HepG2 (cell line): Measurements from ENCODE around the gene OGT. TPM values are rescaled to one million over a fixed set of nuclear protein-coding genes. Genes with fewer than 3 reads are reported as not detected.

Experiments
- ATAC-seq: fragments of 200-7000 bp; cut with Tn5 transposase; 3 replicates; pipeline ENCODE4 v1.9.1; 2020; ENCODE audit warnings: mild to moderate bottlenecking, moderate library complexity
- BruUV-seq: library from RNA; stranded (reverse); fragments of 400-500 nt; replicated peaks from 2 replicates; lab custom pipeline; 2021; lab: Mats Ljungman, UMichigan
- CTCF ChIA-PET: fragments of 300-600 bp; formaldehyde crosslinking; extraction: SDS; loops from one replicate; lab custom pipeline; 2021; ENCODE audit warnings: low total read pairs, inconsistent platforms, low intra/inter-chr PET ratio; lab: Yijun Ruan, JAX
- POLR2A ChIA-PET: fragments of 350-600 bp; sonication (Branson Sonifier 250); formaldehyde crosslinking; loops from one replicate; lab custom pipeline; 2020; ENCODE audit warnings: antibody characterized with exemption, inconsistent platforms; lab: Yijun Ruan, JAX
- DNase-seq: peaks from one replicate; pipeline ENCODE4 v3.0.0-alpha.2; 2015; ENCODE audit warnings: low spot score
- FAIRE-seq: peaks from 3 replicates; lab custom pipeline; 2011; peaks lifted over from hg19 to GRCh38; lab: Jason Lieb, UNC
- H2AFZ ChIP-seq: one replicate; pipeline ENCODE4 v1.6.1; 2011; ENCODE audit warnings: low read length, inconsistent platforms
- H3K27ac ChIP-seq: fragments of 300-600 bp; 3 replicates; pipeline ENCODE4 v1.8.0; 2011; ENCODE audit warnings: mixed run types, mild to moderate bottlenecking, mixed read lengths, low read length, inconsistent platforms; ENCODE audit not compliant: insufficient read depth; ENCODE audit errors: extremely low read length
- H3K27me3 ChIP-seq, 2 experiments: fragments of 200-600 bp in 1 of 2; 2 replicates in 1 of 2; 3 replicates in 1 of 2; pipeline versions ENCODE4 v1.6.0 to v1.8.0; 2011; ENCODE audit warnings: low read length in 2 of 2, mild to moderate bottlenecking in 2 of 2, moderate library complexity in 2 of 2, inconsistent platforms in 1 of 2; ENCODE audit not compliant: insufficient read depth in 2 of 2, control insufficient read depth in 1 of 2
- H3K36me3 ChIP-seq, 2 experiments: fragments of 200-600 bp in 1 of 2; replicated peaks in 1 of 2; 2 replicates in 1 of 2; 3 replicates in 1 of 2; pipeline versions ENCODE4 v1.5.1 to v1.8.0; 2011; ENCODE audit warnings: low read length in 2 of 2, inconsistent platforms in 1 of 2; ENCODE audit not compliant: insufficient read depth in 2 of 2, control insufficient read depth in 1 of 2
- H3K4me1 ChIP-seq: 2 replicates; pipeline ENCODE4 v1.5.1; 2012; ENCODE audit warnings: low read length, inconsistent platforms; ENCODE audit not compliant: insufficient read depth
- H3K4me2 ChIP-seq: 2 replicates; pipeline ENCODE4 v1.6.0; 2011; ENCODE audit warnings: low read depth, low read length, inconsistent platforms
- H3K4me3 ChIP-seq, 3 experiments: fragments of 200-600 bp in 1 of 3; sonication (generic), shearing (Covaris generic) in 1 of 3; replicated peaks in 1 of 3; 2 replicates each; pipeline ENCODE4 v1.5.1; 2011 to 2016; ENCODE audit warnings: low read length in 3 of 3, inconsistent platforms in 2 of 3, low read depth in 2 of 3, mild to moderate bottlenecking in 2 of 3, control low read depth in 1 of 3, mixed read lengths in 1 of 3; ENCODE audit not compliant: insufficient read depth in 1 of 3
- H3K79me2 ChIP-seq: one replicate; pipeline ENCODE4 v1.6.1; 2011; ENCODE audit warnings: low read length, inconsistent platforms; ENCODE audit not compliant: insufficient read depth
- H3K9ac ChIP-seq: 2 replicates; pipeline ENCODE4 v1.6.0; 2011; ENCODE audit warnings: mild to moderate bottlenecking, low read depth, low read length, inconsistent platforms; ENCODE audit not compliant: insufficient read depth
- H3K9me3 ChIP-seq: 2 replicates; pipeline ENCODE4 v1.5.1; 2012; ENCODE audit warnings: mild to moderate bottlenecking, low read length
- H4K20me1 ChIP-seq: 2 replicates; pipeline ENCODE4 v1.6.0; 2011; ENCODE audit warnings: inconsistent platforms, mild to moderate bottlenecking, low read length, moderate library complexity; ENCODE audit not compliant: insufficient read depth
- ATF4 ChIP-seq, 2 experiments: fragments of 450-650 bp in 1 of 2; sonication (generic) in 1 of 2; formaldehyde crosslinking; IDR thresholded peaks; 2 replicates each; pipeline versions ENCODE4 v1.5.0 to v1.8.0; 2020 to 2022; ENCODE audit warnings: mild to moderate bottlenecking in 1 of 2, missing genetic modification reagents in 1 of 2
- JUNB ChIP-seq: sonication (generic); formaldehyde crosslinking; IDR thresholded peaks from 2 replicates; pipeline ENCODE4 v1.8.0; 2022; ENCODE audit warnings: missing genetic modification reagents, mild to moderate bottlenecking, borderline replicate concordance
- NR2F1 ChIP-seq, 2 experiments: fragments of 450-650 bp in 1 of 2; formaldehyde crosslinking in 1 of 2; IDR thresholded peaks; 2 replicates each; pipeline versions ENCODE4 v1.5.0 to v1.6.1; 2016 to 2020; ENCODE audit warnings: mild to moderate bottlenecking in 1 of 2, missing compliant biosample characterization in 1 of 2, missing genetic modification reagents in 1 of 2, moderate library complexity in 1 of 2
- SMAD9 ChIP-seq: sonication (generic); formaldehyde crosslinking; IDR thresholded peaks from 2 replicates; pipeline ENCODE4 v1.5.1; 2020; ENCODE audit warnings: mild to moderate bottlenecking, missing genetic modification reagents
- SMYD3 ChIP-seq: sonication (generic); formaldehyde crosslinking; IDR thresholded peaks from 2 replicates; pipeline ENCODE4 v1.8.1; 2023; ENCODE audit warnings: mild to moderate bottlenecking, missing genetic modification reagents
- WGBS: methylation state at CpG from one replicate; pipeline ENCODE4 v1.1.6; 2017; ENCODE audit warnings: low lambda C conversion rate; 5-methylcytosine and 5-hydroxymethylcytosine counted together
- in situ Hi-C: cut with HindIII; loops from 2 replicates; pipeline ENCODE4 v1.10.0; 2017; ENCODE audit warnings: low pct_unique_long_range_greater_than_20kb; ENCODE audit not compliant: extremely low pct_ligation_motif_present
- intact Hi-C: fragments of 100-400 bp; cut with micrococcal nuclease; formaldehyde crosslinking; loops from one replicate; pipeline ENCODE4 v1.10.0; 2022; ENCODE audit not compliant: unreplicated experiment
- polyA plus RNA-seq, 8 experiments: library from polyadenylated mRNA; depleted of rRNA in 3 of 8; stranded (reverse) in 7 of 8; unstranded in 1 of 8; fragments of >200 nt; fragmentation: Illumina TruSeq in 4 of 8; extraction: Trizol in 4 of 8; gene quantifications; 2 replicates each; pipeline versions ENCODE4 v1.2.1 to v1.2.3, GENCODE V29; 2011 to 2016; ENCODE audit warnings: low read depth in 4 of 8, missing spikeins in 1 of 8, mixed read lengths in 1 of 8; ENCODE audit not compliant: insufficient read depth in 1 of 8
- total RNA-seq, 5 experiments: library from RNA; depleted of rRNA; stranded (reverse); fragments of >200 nt; fragmentation: Illumina TruSeq; extraction: Trizol; gene quantifications; 2 replicates each; pipeline ENCODE4 v1.2.3, GENCODE V29; 2016; ENCODE audit warnings: low read depth in 1 of 5

Gene OGT
- total and polyA plus RNA-seq, 2 of the 13 experiments (the other 11 are each of a cell fraction or from before 2014, with no cell fraction given) = 71.7 to 463 TPM

GRCh38 chrX:71533516-71533850 is 579 bp downstream of the OGT start:
- H3K36me3 ChIP-seq = peaks cover 1 to 9% of the 10 kb centered on the region in 2 experiments; a peak in 3 of 5 replicates
- FAIRE-seq (no peak), ATAC-seq (no peak), DNase-seq (no peak)
- no peaks in the 10 kb centered on the region for H3K9me3 ChIP-seq
- ChIA-PET CTCF (no interaction called here), POLR2A (interaction anchor here (0.9 to 4.1 kb wide), 4 partner anchors 16 to 250 kb away, joined by 3 to 21 read pairs (median 4); partner anchors contain the start of genes NONO and TAF1)
- H3K27me3 ChIP-seq = no peaks in the 10 kb centered on the region; a peak in 1 of 5 replicates
- peak overlapping the region; percentile 76 for H3K4me2 ChIP-seq
- 1% methylated on average over 12 of the region's 12 CpGs for WGBS
- H3K27ac ChIP-seq = peak overlapping the region; percentile 82
- peak overlapping the region; percentile 93 for H3K9ac ChIP-seq
- peaks cover 32% of the 10 kb centered on the region for H3K4me1 ChIP-seq
- H3K79me2 ChIP-seq = peaks cover 49% of the 10 kb centered on the region
- in situ Hi-C loops = no loop called here
- peak overlapping the region; percentile 71 to 83 (median 72) for H3K4me3 ChIP-seq
- no TSS peak for BruUV-seq
- no peak overlapping the region for H2AFZ ChIP-seq
- peaks cover 40% of the 10 kb centered on the region for H4K20me1 ChIP-seq
- intact Hi-C loops = no loop called here
- no peak for TF ChIP-seq SMYD3 (CRISPR knock-in tag)
- 0 out of 2 replicates have a peak, but pooled peaks have one; percentile 10 for TF ChIP-seq JUNB (CRISPR knock-in tag)
- peak in 1 of 2 experiments; percentile 59; a peak in 1 of 4 replicates for TF ChIP-seq ATF4 (CRISPR knock-in tag; IDR thresholded peaks at IDR 0.05)
- no peak for TF ChIP-seq SMAD9 (CRISPR knock-in tag)
- TF ChIP-seq NR2F1 (CRISPR knock-in tag; IDR thresholded peaks at IDR 0.05) = no peak
